GM23248 (cell line): ENCODE measurements around the gene CACNA1E. TPM values are rescaled to one million over a fixed set of nuclear protein-coding genes. Genes with fewer than 3 reads are reported as not detected.
A peak's percentile ranks its signal among the peaks of the same experiment; 100 is the strongest.

Source experiments
- DNase-seq: peaks from one replicate; pipeline ENCODE4 v3.0.0-alpha.2; 2015
- H2AFZ ChIP-seq: fragments of 200-600 bp; sonication (generic); 2 replicates; pipeline ENCODE4 v1.6.1; 2016; ENCODE audit warnings: antibody characterized with exemption
- H3F3A ChIP-seq: fragments of 200-600 bp; sonication (generic); 2 replicates; pipeline ENCODE4 v1.6.1; 2016; ENCODE audit warnings: mild to moderate bottlenecking, antibody characterized with exemption, mixed run types; ENCODE audit not compliant: insufficient read depth
- H3K27ac ChIP-seq: fragments of 200-600 bp; sonication (generic); 2 replicates; pipeline ENCODE4 v1.5.1; 2016; ENCODE audit warnings: mild to moderate bottlenecking
- H3K27me3 ChIP-seq: fragments of 200-600 bp; sonication (generic); replicated peaks from 2 replicates; pipeline ENCODE4 v1.6.1; 2016; ENCODE audit warnings: mild to moderate bottlenecking; ENCODE audit not compliant: insufficient read depth
- H3K36me3 ChIP-seq: fragments of 200-600 bp; sonication (generic); 2 replicates; pipeline ENCODE4 v1.6.1; 2016; ENCODE audit warnings: low read depth, mild to moderate bottlenecking
- H3K4me1 ChIP-seq: fragments of 200-600 bp; sonication (generic); 2 replicates; pipeline ENCODE4 v1.6.1; 2016; ENCODE audit warnings: mild to moderate bottlenecking; ENCODE audit not compliant: insufficient read depth
- H3K4me2 ChIP-seq: fragments of 200-600 bp; sonication (generic); one replicate; pipeline ENCODE4 v1.6.1; 2016; ENCODE audit warnings: mild to moderate bottlenecking; ENCODE audit not compliant: unreplicated experiment
- H3K4me3 ChIP-seq: fragments of 200-600 bp; sonication (generic); 2 replicates; pipeline ENCODE4 v1.5.1; 2016; ENCODE audit warnings: mild to moderate bottlenecking
- H3K79me2 ChIP-seq: fragments of 200-600 bp; sonication (generic); 2 replicates; pipeline ENCODE4 v1.6.1; 2016; ENCODE audit warnings: mild to moderate bottlenecking; ENCODE audit not compliant: insufficient read depth
- H3K9ac ChIP-seq: fragments of 200-600 bp; sonication (generic); 2 replicates; pipeline ENCODE4 v1.6.1; 2016; ENCODE audit warnings: mild to moderate bottlenecking
- H3K9me2 ChIP-seq: fragments of 200-600 bp; sonication (generic); 2 replicates; pipeline ENCODE4 v1.6.1; 2016; ENCODE audit warnings: mixed run types, mild to moderate bottlenecking, moderate library complexity; ENCODE audit not compliant: insufficient read depth
- H3K9me3 ChIP-seq: fragments of 200-600 bp; sonication (generic); one replicate; pipeline ENCODE4 v1.6.1; 2017; ENCODE audit warnings: low read depth
- H4K20me1 ChIP-seq: fragments of 200-600 bp; sonication (generic); 2 replicates; pipeline ENCODE4 v1.6.0; 2016; ENCODE audit not compliant: insufficient read depth
- EZH2 ChIP-seq: fragments of 200-600 bp; sonication (generic); IDR thresholded peaks from 2 replicates; pipeline ENCODE4 v1.6.1; 2018; ENCODE audit warnings: antibody characterized with exemption, mild to moderate bottlenecking; ENCODE audit not compliant: insufficient read depth, poor library complexity, severe bottlenecking
- EZH2phosphoT487 ChIP-seq: fragments of 200-600 bp; sonication (generic); IDR thresholded peaks from 2 replicates; pipeline ENCODE4 v1.6.1; 2018; ENCODE audit warnings: antibody characterized with exemption, moderate library complexity, mild to moderate bottlenecking, low read depth; ENCODE audit not compliant: insufficient read depth
- WGBS, 2 experiments: methylation state at CpG; one replicate each; pipeline ENCODE4 v1.1.6; 2015 to 2017; ENCODE audit warnings: low lambda C conversion rate in 2 of 2, low coverage in 1 of 2; ENCODE audit errors: missing lambda C conversion rate in 2 of 2; 5-methylcytosine and 5-hydroxymethylcytosine counted together
- in situ Hi-C: fragments of 300-500 bp; cut with MboI; formaldehyde crosslinking; loops from 2 replicates; pipeline ENCODE4 v1.15.0; 2020
- polyA plus RNA-seq: library from polyadenylated mRNA; unstranded; fragments of >200 nt; fragmentation: Nextera tagmentation; extraction: Ambion mirVana; gene quantifications from 2 replicates; pipeline ENCODE4 v1.2.1, GENCODE V29; 2016
- total RNA-seq: library from RNA; depleted of rRNA; stranded (reverse); fragments of >200 nt; shearing (Covaris generic); gene quantifications from 2 replicates; pipeline ENCODE4 v1.2.3, GENCODE V29; 2014; rRNA removed

Gene CACNA1E
- total RNA-seq (not detected in 2 replicates), polyA plus RNA-seq (not detected in 2 replicates)

DNA sequence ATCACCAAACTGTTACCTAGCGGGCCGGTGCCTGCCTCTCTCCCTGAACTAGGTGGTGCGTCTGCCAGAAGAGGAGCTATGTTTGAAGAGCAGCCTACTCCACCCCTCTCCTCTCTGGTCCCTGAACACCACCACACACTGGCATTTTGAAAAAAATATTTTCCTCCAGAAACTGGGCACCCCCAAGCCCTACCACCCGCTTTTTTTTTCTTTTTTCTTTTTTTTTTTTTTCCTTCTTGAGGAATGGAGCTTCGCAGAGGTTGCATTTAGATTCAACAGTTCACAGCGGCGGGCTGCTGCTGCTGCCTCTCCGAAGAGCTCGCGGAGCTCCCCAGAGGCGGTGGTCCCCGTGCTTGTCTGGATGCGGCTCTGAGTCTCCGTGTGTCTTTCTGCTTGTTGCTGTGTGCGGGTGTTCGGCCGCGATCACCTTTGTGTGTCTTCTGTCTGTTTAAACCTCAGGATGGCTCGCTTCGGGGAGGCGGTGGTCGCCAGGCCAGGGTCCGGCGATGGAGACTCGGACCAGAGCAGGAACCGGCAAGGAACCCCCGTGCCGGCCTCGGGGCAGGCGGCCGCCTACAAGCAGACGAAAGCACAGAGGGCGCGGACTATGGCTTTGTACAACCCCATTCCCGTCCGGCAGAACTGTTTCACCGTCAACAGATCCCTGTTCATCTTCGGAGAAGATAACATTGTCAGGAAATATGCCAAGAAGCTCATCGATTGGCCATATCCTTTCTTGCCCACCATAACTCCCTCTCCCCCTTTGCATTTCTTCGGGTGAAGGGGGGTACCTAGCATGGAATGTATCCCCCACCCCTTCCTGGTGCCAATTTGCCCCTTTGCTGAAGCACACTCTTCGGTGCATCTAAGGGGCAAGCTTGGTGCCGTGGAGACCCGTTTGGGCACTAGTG lies at the start of gene CACNA1E:
Gene CACNA1E (plus strand): TSS at position 233 of the 911 bp plus-strand sequence. CDS start 228 bp downstream, at position 461.
- no peaks in the 10 kb centered on the region for H3F3A ChIP-seq
- in situ Hi-C loops, result loop anchor here (25.0 kb wide), 1 partner anchor 929 kb away; the partner anchor contains the start of gene TEDDM1
- H3K36me3 ChIP-seq, result no peaks in the 10 kb centered on the region
- no peak within 1 kb of the TSS for H3K9ac ChIP-seq
- DNase-seq, result no peak
- TF ChIP-seq EZH2phosphoT487 (no peak), EZH2 (peak; percentile 73)
- no peaks in the 10 kb centered on the region for H3K9me2 ChIP-seq
- H3K9me3 ChIP-seq, result no peaks in the 10 kb centered on the region
- no peaks in the 10 kb centered on the region for H4K20me1 ChIP-seq
- H3K4me2 ChIP-seq, result peak within 1 kb of the TSS; percentile 71
- H3K27ac ChIP-seq, result no peak within 1 kb of the TSS
- no peaks in the 10 kb centered on the region for H3K79me2 ChIP-seq
- no peaks in the 10 kb centered on the region for H3K4me1 ChIP-seq
- H3K27me3 ChIP-seq, result peaks cover 70% of the 10 kb centered on the region
- WGBS, 2 experiments, result 4 to 6% methylated on average over 40 to 43 of the region's 43 CpGs
- H2AFZ ChIP-seq, result peak within 1 kb of the TSS; percentile 45; the same call in 1 of the 2 replicates
- peak within 1 kb of the TSS; percentile 57 for H3K4me3 ChIP-seq

DNA sequence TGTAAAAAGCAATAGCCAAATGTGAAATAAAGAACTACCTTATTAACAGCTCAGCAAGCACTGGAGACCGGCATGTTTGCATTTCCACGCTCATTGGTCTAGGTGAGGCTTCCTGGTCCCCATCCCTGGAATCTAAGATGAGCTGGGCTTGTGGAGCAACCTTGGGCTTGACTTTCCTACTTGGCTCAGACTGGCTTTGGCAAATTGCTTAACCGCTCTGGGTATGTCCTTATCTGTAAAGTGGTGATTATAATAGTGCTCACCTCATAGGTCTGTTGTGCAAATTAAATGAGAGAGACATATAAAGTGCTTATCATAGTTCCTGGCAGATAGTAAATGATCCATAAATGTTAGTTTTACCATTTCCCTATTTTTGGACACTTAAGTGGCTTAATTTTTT lies 49.4 kb upstream of the CACNA1E start:
- H3K36me3 ChIP-seq, result no peaks in the 10 kb centered on the region
- H3K27me3 ChIP-seq, result peaks cover 15% of the 10 kb centered on the region; the same call in 1 of the 2 replicates
- H4K20me1 ChIP-seq, result no peaks in the 10 kb centered on the region
- H3K9me2 ChIP-seq, result no peaks in the 10 kb centered on the region
- H3K9ac ChIP-seq, result no peak overlapping the region
- H3K4me3 ChIP-seq, result no peak overlapping the region
- H2AFZ ChIP-seq, result no peak overlapping the region
- in situ Hi-C loops, result no loop called here
- H3K4me2 ChIP-seq, result no peak overlapping the region
- H3K27ac ChIP-seq, result no peak overlapping the region
- no peaks in the 10 kb centered on the region for H3K9me3 ChIP-seq
- no peaks in the 10 kb centered on the region for H3K4me1 ChIP-seq
- H3K79me2 ChIP-seq, result no peaks in the 10 kb centered on the region
- WGBS, 2 experiments, result 27 to 34% methylated on average over 3 of the region's 3 CpGs
- no peak for TF ChIP-seq EZH2phosphoT487
- no peak for TF ChIP-seq EZH2
- no peaks in the 10 kb centered on the region for H3F3A ChIP-seq
- no peak for DNase-seq

DNA sequence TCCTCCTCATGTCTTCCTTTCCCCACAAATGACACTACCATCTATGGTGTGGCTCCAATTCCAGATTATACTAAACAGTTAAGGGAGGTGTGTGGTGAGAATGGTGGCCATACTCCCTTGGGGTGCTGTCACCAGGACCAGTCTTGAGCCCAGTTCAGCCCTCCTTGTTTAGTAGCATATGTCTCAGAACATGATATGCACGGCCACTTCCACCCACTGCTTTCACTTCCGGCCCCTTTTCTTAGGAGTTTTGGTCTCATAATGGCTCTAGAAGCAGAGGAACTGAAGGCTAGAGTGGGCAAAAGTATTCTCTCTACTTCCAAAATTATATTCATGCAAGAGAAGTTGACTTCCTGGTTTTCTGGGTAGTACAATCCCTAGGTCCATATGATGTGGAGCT lies 45.3 kb upstream of the CACNA1E start:
- Histone ChIP-seq H3K79me2 (no peaks in the 10 kb centered on the region), H4K20me1 (no peaks in the 10 kb centered on the region), H3K9me2 (no peaks in the 10 kb centered on the region), H3K4me1 (no peaks in the 10 kb centered on the region), H3K9ac (no peak overlapping the region), H3K27ac (no peak overlapping the region), H2AFZ (no peak overlapping the region), H3K27me3 (peaks cover 5% of the 10 kb centered on the region; the same call in 1 of the 2 replicates), H3K4me2 (no peak overlapping the region), H3K9me3 (no peaks in the 10 kb centered on the region), H3F3A (no peaks in the 10 kb centered on the region), H3K4me3 (no peak overlapping the region), H3K36me3 (no peaks in the 10 kb centered on the region)
- no peak for DNase-seq
- in situ Hi-C loops, result no loop called here
- 5 to 15% methylated on average over 2 of the region's 2 CpGs for WGBS, 2 experiments
- no peak for TF ChIP-seq EZH2
- no peak for TF ChIP-seq EZH2phosphoT487

DNA sequence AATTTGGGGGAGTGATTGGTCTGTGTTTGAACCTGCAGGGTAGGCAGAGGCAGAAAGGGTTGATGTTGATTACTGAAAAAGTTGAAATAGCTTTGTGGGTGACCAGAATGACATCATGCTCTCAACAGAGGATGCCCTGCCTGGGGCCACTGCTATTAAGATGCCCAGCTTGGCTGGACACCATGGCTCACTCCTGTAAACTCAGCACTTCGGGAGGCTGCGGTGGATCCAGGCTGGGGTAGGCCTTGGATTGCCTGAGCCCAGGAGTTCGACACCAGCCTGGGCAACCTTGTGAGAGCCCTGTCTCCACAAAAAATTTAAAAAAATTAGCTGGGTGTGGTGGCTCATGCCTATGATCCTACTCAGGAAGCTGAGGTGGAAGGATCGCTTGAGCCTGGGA lies 42.8 kb upstream of the CACNA1E start:
- no peak overlapping the region for H3K27ac ChIP-seq
- H3K36me3 ChIP-seq, result no peaks in the 10 kb centered on the region
- H2AFZ ChIP-seq, result no peak overlapping the region
- no peaks in the 10 kb centered on the region for H4K20me1 ChIP-seq
- TF ChIP-seq EZH2, result no peak
- TF ChIP-seq EZH2phosphoT487, result no peak
- no peak overlapping the region for H3K4me3 ChIP-seq
- no peak overlapping the region for H3K9ac ChIP-seq
- no peaks in the 10 kb centered on the region for H3K4me1 ChIP-seq
- no peaks in the 10 kb centered on the region for H3K9me2 ChIP-seq
- in situ Hi-C loops, result no loop called here
- no peaks in the 10 kb centered on the region for H3K27me3 ChIP-seq
- H3F3A ChIP-seq, result no peaks in the 10 kb centered on the region
- DNase-seq, result no peak
- H3K79me2 ChIP-seq, result no peaks in the 10 kb centered on the region
- 69 to 74% methylated on average over 4 of the region's 4 CpGs for WGBS, 2 experiments
- no peak overlapping the region for H3K4me2 ChIP-seq
- H3K9me3 ChIP-seq, result no peaks in the 10 kb centered on the region
